T-cell (primary cell): ENCODE data around the gene MBOAT7. TPM values are rescaled to one million over a fixed set of nuclear protein-coding genes. Genes with fewer than 3 reads are reported as not detected.
"Not testable (repeated sequence)": the region's sequence is repeated elsewhere in the genome, so short reads cannot be mapped to it uniquely, and the experiment has no call there.

ENCODE experiments used
- ATAC-seq, 4 experiments: fragments of 200-7000 bp in 3 of 4; fragments of 150-1000 bp in 1 of 4; cut with Tn5 transposase; replicated peaks in 1 of 4; 1 replicate in 3 of 4; 2 replicates in 1 of 4; pipeline ENCODE4 v1.10.0; 2021; ENCODE audit warnings: moderate library complexity in 3 of 4, mild to moderate bottlenecking in 2 of 4, moderate number of reproducible peaks in 1 of 4
- CTCF ChIA-PET, 2 donors: fragments of 300-600 bp; sonication (Branson Sonifier 250); formaldehyde crosslinking; loops; one replicate each; lab custom pipeline; 2022; ENCODE audit warnings: antibody characterized with exemption in 2 of 2; lab: Charles Lee
- POLR2A ChIA-PET, 2 donors: fragments of 300-600 bp; sonication (Branson Sonifier 250); formaldehyde crosslinking; loops; one replicate each; lab custom pipeline; 2022; ENCODE audit warnings: antibody characterized with exemption in 2 of 2; lab: Charles Lee
- DNase-seq, 35 experiments: peaks; one replicate each; pipeline versions ENCODE4 v3.0.0 to v3.0.0-alpha.2; 2013 to 2023
- H3K27ac ChIP-seq: one replicate; pipeline ENCODE4 v1.5.1; 2013; ENCODE audit warnings: low read length
- H3K27me3 ChIP-seq, 2 experiments: replicated peaks in 1 of 2; 1 replicate in 1 of 2; 2 replicates in 1 of 2; pipeline versions ENCODE4 v1.6.1 to v1.7.0; 2013; ENCODE audit warnings: low read length in 1 of 2, mixed read lengths in 1 of 2; ENCODE audit not compliant: control insufficient read depth in 2 of 2, insufficient read depth in 2 of 2; ENCODE audit errors: extremely low read depth in 1 of 2
- H3K36me3 ChIP-seq, 2 donors: 1 replicate in 1 of 2; 2 replicates in 1 of 2; pipeline versions ENCODE4 v1.6.1 to v1.7.0; 2013; ENCODE audit warnings: low read length in 1 of 2; ENCODE audit not compliant: control insufficient read depth in 2 of 2, insufficient read depth in 1 of 2; ENCODE audit errors: extremely low read depth in 1 of 2
- H3K4me1 ChIP-seq, 2 experiments: 1 replicate in 1 of 2; 2 replicates in 1 of 2; pipeline versions ENCODE4 v1.6.1 to v1.7.0; 2013; ENCODE audit warnings: low read length in 2 of 2, mixed read lengths in 1 of 2; ENCODE audit not compliant: insufficient read depth in 2 of 2, control insufficient read depth in 1 of 2; ENCODE audit errors: extremely low read depth in 1 of 2
- H3K4me3 ChIP-seq, 2 donors: 1 replicate in 1 of 2; 2 replicates in 1 of 2; pipeline versions ENCODE4 v1.5.1 to v1.7.0; 2013; ENCODE audit warnings: mild to moderate bottlenecking in 2 of 2, low read length in 1 of 2, moderate library complexity in 1 of 2; ENCODE audit not compliant: control insufficient read depth in 1 of 2; ENCODE audit errors: extremely low read depth in 1 of 2
- H3K9me3 ChIP-seq: 2 replicates; pipeline ENCODE4 v1.7.0; 2013
- H3K27ac Mint-ChIP-seq, 2 donors: one replicate each; pipeline ENCODE4 v1.8.0; 2020 to 2021; ENCODE audit warnings: mild to moderate bottlenecking in 2 of 2, mixed read lengths in 2 of 2
- H3K27me3 Mint-ChIP-seq, 2 donors: one replicate each; pipeline ENCODE4 v1.8.0; 2021 to 2022; ENCODE audit warnings: mixed read lengths in 2 of 2
- H3K36me3 Mint-ChIP-seq: one replicate; pipeline ENCODE4 v1.8.0; 2021; ENCODE audit warnings: mixed read lengths
- H3K4me1 Mint-ChIP-seq, 3 donors: one replicate each; pipeline ENCODE4 v1.8.0; 2020 to 2022; ENCODE audit warnings: mixed read lengths in 3 of 3, mild to moderate bottlenecking in 1 of 3
- H3K4me3 Mint-ChIP-seq, 3 donors: one replicate each; pipeline ENCODE4 v1.8.0; 2020 to 2022; ENCODE audit warnings: mild to moderate bottlenecking in 3 of 3, mixed read lengths in 3 of 3, moderate library complexity in 3 of 3
- H3K9me3 Mint-ChIP-seq, 3 donors: one replicate each; pipeline ENCODE4 v1.8.0; 2020 to 2022; ENCODE audit warnings: mixed read lengths in 3 of 3
- WGBS: methylation state at CpG from one replicate; pipeline ENCODE4 v1.1.5; 2013; ENCODE audit warnings: missing lambda C conversion rate; ENCODE audit not compliant: insufficient coverage; 5-methylcytosine and 5-hydroxymethylcytosine counted together
- total RNA-seq, 35 experiments: library from RNA in 6 of 35; stranded (reverse) in 6 of 35; fragments of 120-200 nt in 1 of 35; gene quantifications; one replicate each; pipeline versions ENCODE4 v1.2.1 to v1.2.4 and lab custom pipeline; 2013 to 2026

MBOAT7 gene
- total RNA-seq, 5 donors from 2014 or later (not counting 1 experiment from before 2014, with no cell fraction given), result 24.0 to 44.8 (median 38.9) TPM

- no peak for ATAC-seq
- POLR2A ChIA-PET, result interaction anchor here in 1 of 2 donors (0.7 kb wide), 2 partner anchors 20 to 37 kb away, joined by 3 to 6 read pairs; no protein-coding TSS in a partner anchor
These were observed 20.6 kb upstream of the MBOAT7 start for GRCh38 chr19:54209811-54210494.

GRCh38 chr19:54209058-54209810 lies 19.9 kb upstream of the MBOAT7 start:
- WGBS, result 82% methylated on average over 21 of the region's 24 CpGs
- no peak for DNase-seq
- no peak overlapping the region for H3K27ac Mint-ChIP-seq
- ChIA-PET CTCF (interaction anchor here in 1 of 2 donors (0.5 kb wide), 1 partner anchor 1500 kb away, joined by 3 read pairs; no protein-coding TSS in a partner anchor), POLR2A (no interaction called here)
- H3K4me3 ChIP-seq, result no peak overlapping the region
- H3K27me3 Mint-ChIP-seq, result no peaks in the 10 kb centered on the region
- H3K36me3 ChIP-seq, result peaks cover 17 to 38% of the 10 kb centered on the region in 2 donors
- no peaks in the 10 kb centered on the region for H3K9me3 ChIP-seq
- H3K4me1 ChIP-seq, result peaks cover 0 to 70% of the 10 kb centered on the region in 2 experiments
- no peak for ATAC-seq
- no peaks in the 10 kb centered on the region for H3K9me3 Mint-ChIP-seq
- no peaks in the 10 kb centered on the region for H3K27me3 ChIP-seq
- H3K4me1 Mint-ChIP-seq, result peaks cover 69 to 73% (median 70%) of the 10 kb centered on the region in 3 donors
- peaks cover 33% of the 10 kb centered on the region for H3K36me3 Mint-ChIP-seq
- H3K4me3 Mint-ChIP-seq, result peak overlapping the region in 1 of 3 donors; percentile 18
- H3K27ac ChIP-seq, result no peak overlapping the region

More at GRCh38 chr19:54209811-54210494, 20.6 kb upstream of the MBOAT7 start:
- Mint-ChIP-seq H3K36me3 (peaks cover 31% of the 10 kb centered on the region), H3K4me3 (peak overlapping the region in 2 of 3 donors; percentile 18 to 40), H3K27ac (peak overlapping the region; percentile 68 to 72), H3K9me3 (no peaks in the 10 kb centered on the region), H3K4me1 (peaks cover 61 to 65% (median 62%) of the 10 kb centered on the region in 3 donors), H3K27me3 (no peaks in the 10 kb centered on the region)
- Histone ChIP-seq H3K27me3 (no peaks in the 10 kb centered on the region), H3K36me3 (peaks cover 15 to 31% of the 10 kb centered on the region in 2 donors), H3K4me1 (peaks cover 0 to 64% of the 10 kb centered on the region in 2 experiments), H3K27ac (peak overlapping the region; percentile 64), H3K9me3 (no peaks in the 10 kb centered on the region), H3K4me3 (no peak overlapping the region)
- 32% methylated on average over 10 of the region's 10 CpGs for WGBS
- DNase-seq, result peak in 17 of 35 experiments; percentile 8 to 56 (median 32)
- CTCF ChIA-PET, result interaction anchor here in 1 of 2 donors (0.5 to 1.7 kb wide), 2 partner anchors 21 to 1499 kb away, joined by 3 to 12 read pairs; partner anchors contain the start of gene MBOAT7

- no peaks in the 10 kb centered on the region for H3K27me3 ChIP-seq
- H3K9me3 Mint-ChIP-seq, result no peaks in the 10 kb centered on the region
- no peak overlapping the region for H3K27ac ChIP-seq
- H3K4me3 Mint-ChIP-seq, result peak overlapping the region in 1 of 3 donors; percentile 66
- peaks cover 19 to 44% of the 10 kb centered on the region in 2 donors for H3K36me3 ChIP-seq
- H3K4me1 ChIP-seq, result peaks cover 0 to 75% of the 10 kb centered on the region in 2 experiments
- H3K27ac Mint-ChIP-seq, result peak overlapping the region; percentile 17 to 77
- DNase-seq (no peak), ATAC-seq (no peak)
- peaks cover 36% of the 10 kb centered on the region for H3K36me3 Mint-ChIP-seq
- H3K4me3 ChIP-seq, result no peak overlapping the region
- H3K27me3 Mint-ChIP-seq, result no peaks in the 10 kb centered on the region
- WGBS, result 100% methylated on average over 2 of the region's 8 CpGs
- no peaks in the 10 kb centered on the region for H3K9me3 ChIP-seq
- ChIA-PET CTCF (no interaction called here), POLR2A (no interaction called here)
- peaks cover 74 to 78% (median 75%) of the 10 kb centered on the region in 3 donors for H3K4me1 Mint-ChIP-seq
These were observed 19.3 kb upstream of the MBOAT7 start for GRCh38 chr19:54208784-54209057.

- Histone ChIP-seq H3K27me3 (no peaks in the 10 kb centered on the region), H3K4me1 (peaks cover 1 to 81% of the 10 kb centered on the region in 2 experiments), H3K4me3 (no peak overlapping the region), H3K27ac (no peak overlapping the region), H3K9me3 (no peaks in the 10 kb centered on the region), H3K36me3 (peaks cover 19 to 49% of the 10 kb centered on the region in 2 donors)
- H3K4me3 Mint-ChIP-seq, result peak overlapping the region in 1 of 3 donors; percentile 66
- H3K4me1 Mint-ChIP-seq, result peaks cover 79 to 82% (median 80%) of the 10 kb centered on the region in 3 donors
- no peaks in the 10 kb centered on the region for H3K9me3 Mint-ChIP-seq
- POLR2A ChIA-PET, result no interaction called here
- H3K36me3 Mint-ChIP-seq, result peaks cover 42% of the 10 kb centered on the region
- ATAC-seq (peak in 3 of 4 experiments; percentile 8 to 25 (median 22)), DNase-seq (peak in 25 of 35 experiments; percentile 8 to 68 (median 34))
- H3K27ac Mint-ChIP-seq, result peak overlapping the region; percentile 17 to 77
- H3K27me3 Mint-ChIP-seq, result no peaks in the 10 kb centered on the region
- CTCF ChIA-PET, result no interaction called here
- WGBS, result 37% methylated on average over 14 of the region's 18 CpGs
These were observed 18.8 kb upstream of the MBOAT7 start for GRCh38 chr19:54207983-54208783.

GRCh38 chr19:54207676-54207982 lies 18.2 kb upstream of the MBOAT7 start:
- H3K9me3 Mint-ChIP-seq, result no peaks in the 10 kb centered on the region
- peaks cover 19 to 54% of the 10 kb centered on the region in 2 donors for H3K36me3 ChIP-seq
- ATAC-seq (no peak), DNase-seq (no peak)
- no peaks in the 10 kb centered on the region for H3K9me3 ChIP-seq
- peak overlapping the region; percentile 17 to 77 for H3K27ac Mint-ChIP-seq
- H3K27ac ChIP-seq, result no peak overlapping the region
- peak overlapping the region in 1 of 3 donors; percentile 66 for H3K4me3 Mint-ChIP-seq
- H3K27me3 Mint-ChIP-seq, result no peaks in the 10 kb centered on the region
- WGBS, result 25% methylated on average over 4 of the region's 5 CpGs
- CTCF ChIA-PET, result no interaction called here
- peaks cover 78 to 87% (median 86%) of the 10 kb centered on the region in 3 donors for H3K4me1 Mint-ChIP-seq
- no peak overlapping the region for H3K4me3 ChIP-seq
- peaks cover 47% of the 10 kb centered on the region for H3K36me3 Mint-ChIP-seq
- peaks cover 7 to 86% of the 10 kb centered on the region in 2 experiments for H3K4me1 ChIP-seq
- POLR2A ChIA-PET, result no interaction called here
- H3K27me3 ChIP-seq, result no peaks in the 10 kb centered on the region

- H3K4me3 Mint-ChIP-seq, result peak overlapping the region in 1 of 3 donors; percentile 66
These were observed 17.8 kb upstream of the MBOAT7 start for GRCh38 chr19:54207193-54207592.

More at GRCh38 chr19:54207193-54207592, 17.8 kb upstream of the MBOAT7 start:
- H3K4me3 ChIP-seq, H3K27ac ChIP-seq, CTCF ChIA-PET, H3K27me3 ChIP-seq, H3K27ac Mint-ChIP-seq, POLR2A ChIA-PET, H3K27me3 Mint-ChIP-seq, ATAC-seq, H3K9me3 ChIP-seq, H3K9me3 Mint-ChIP-seq, DNase-seq: not testable (repeated sequence)
- 94% methylated on average over 5 of the region's 23 CpGs for WGBS
- H3K4me1 Mint-ChIP-seq, result peaks cover 78 to 91% (median 90%) of the 10 kb centered on the region in 3 donors
- Histone ChIP-seq H3K4me1 (peaks cover 11 to 91% of the 10 kb centered on the region in 2 experiments), H3K36me3 (peaks cover 19 to 59% of the 10 kb centered on the region in 2 donors)
- H3K36me3 Mint-ChIP-seq, result peaks cover 51% of the 10 kb centered on the region
